Activated naive CD8-positive, alpha-beta T cell (primary cell): ENCODE results near the gene NCSTN.
A peak's percentile ranks its signal among the peaks of the same experiment; 100 is the strongest.

Experiments used
- H3K27ac Mint-ChIP-seq: one replicate; pipeline ENCODE4 v1.8.0; 2021; ENCODE audit warnings: mixed read lengths
- H3K27me3 Mint-ChIP-seq: one replicate; pipeline ENCODE4 v1.8.0; 2021; ENCODE audit warnings: mixed read lengths
- H3K36me3 Mint-ChIP-seq: one replicate; pipeline ENCODE4 v1.8.0; 2021; ENCODE audit warnings: mixed read lengths
- H3K4me1 Mint-ChIP-seq: one replicate; pipeline ENCODE4 v1.8.0; 2021; ENCODE audit warnings: low read depth, mixed read lengths
- H3K4me3 Mint-ChIP-seq: one replicate; pipeline ENCODE4 v1.8.0; 2021; ENCODE audit warnings: mild to moderate bottlenecking, mixed read lengths
- H3K9me3 Mint-ChIP-seq: one replicate; pipeline ENCODE4 v1.8.0; 2021; ENCODE audit warnings: low read depth, mixed read lengths

NCSTN gene

GRCh38 chr1:160342953-160343869 is at the start of gene NCSTN, which contains the start of gene COPA:
Gene NCSTN (plus strand): TSS chr1:160343383. CDS start chr1:160343397, 14 bp downstream.
Gene COPA (minus strand): TSS chr1:160343250. CDS start chr1:160343170, 80 bp downstream.
- peaks cover 17% of the 10 kb centered on the region for H3K36me3 Mint-ChIP-seq
- peaks cover 54% of the 10 kb centered on the region for H3K4me1 Mint-ChIP-seq

GRCh38 chr1:160296036-160296435 is 47.1 kb upstream of the NCSTN start:
- Mint-ChIP-seq H3K4me1 (peaks cover 2% of the 10 kb centered on the region), H3K27ac (no peak overlapping the region), H3K4me3 (no peak overlapping the region), H3K27me3 (no peaks in the 10 kb centered on the region), H3K36me3 (peaks cover 10% of the 10 kb centered on the region), H3K9me3 (no peaks in the 10 kb centered on the region)

More at GRCh38 chr1:160342953-160343869, at the start of gene NCSTN, which contains the start of gene COPA:
- H3K27ac Mint-ChIP-seq: peak within 1 kb of the TSS; percentile 99
- peak within 1 kb of the TSS; percentile 100 for H3K4me3 Mint-ChIP-seq
- H3K27me3 Mint-ChIP-seq: no peaks in the 10 kb centered on the region
- no peaks in the 10 kb centered on the region for H3K9me3 Mint-ChIP-seq

GRCh38 chr1:160300173-160300572 is 43.0 kb upstream of the NCSTN start:
- H3K4me3 Mint-ChIP-seq: no peak overlapping the region

GRCh38 chr1:160307118-160307791 is 35.9 kb upstream of the NCSTN start:
- Mint-ChIP-seq H3K9me3 (no peaks in the 10 kb centered on the region), H3K4me1 (no peaks in the 10 kb centered on the region), H3K36me3 (no peaks in the 10 kb centered on the region), H3K27ac (no peak overlapping the region), H3K4me3 (no peak overlapping the region), H3K27me3 (no peaks in the 10 kb centered on the region)

More at GRCh38 chr1:160300173-160300572, 43.0 kb upstream of the NCSTN start:
- no peaks in the 10 kb centered on the region for H3K27me3 Mint-ChIP-seq
- no peak overlapping the region for H3K27ac Mint-ChIP-seq
- H3K9me3 Mint-ChIP-seq: no peaks in the 10 kb centered on the region
- peaks cover 4% of the 10 kb centered on the region for H3K36me3 Mint-ChIP-seq
- no peaks in the 10 kb centered on the region for H3K4me1 Mint-ChIP-seq

GRCh38 chr1:160308451-160309184 is 34.6 kb upstream of the NCSTN start:
- no peaks in the 10 kb centered on the region for H3K36me3 Mint-ChIP-seq

GRCh38 chr1:160309185-160309557 is 34.0 kb upstream of the NCSTN start:
- H3K4me3 Mint-ChIP-seq: no peak overlapping the region
- H3K27ac Mint-ChIP-seq: no peak overlapping the region
- no peaks in the 10 kb centered on the region for H3K27me3 Mint-ChIP-seq
- H3K36me3 Mint-ChIP-seq: no peaks in the 10 kb centered on the region
- no peaks in the 10 kb centered on the region for H3K4me1 Mint-ChIP-seq
- no peaks in the 10 kb centered on the region for H3K9me3 Mint-ChIP-seq

More at GRCh38 chr1:160308451-160309184, 34.6 kb upstream of the NCSTN start:
- Mint-ChIP-seq H3K4me1 (no peaks in the 10 kb centered on the region), H3K27ac (peak overlapping the region; percentile 70), H3K27me3 (no peaks in the 10 kb centered on the region), H3K4me3 (no peak overlapping the region), H3K9me3 (no peaks in the 10 kb centered on the region)

- Mint-ChIP-seq H3K9me3 (no peaks in the 10 kb centered on the region), H3K4me3 (no peak overlapping the region), H3K36me3 (peaks cover under 1% of the 10 kb centered on the region), H3K27me3 (no peaks in the 10 kb centered on the region), H3K27ac (no peak overlapping the region), H3K4me1 (no peaks in the 10 kb centered on the region)
Measured at GRCh38 chr1:160309571-160309970, 33.6 kb upstream of the NCSTN start.

GRCh38 chr1:160315359-160315758 is 27.8 kb upstream of the NCSTN start:
- peaks cover 44% of the 10 kb centered on the region for H3K36me3 Mint-ChIP-seq
- peaks cover 16% of the 10 kb centered on the region for H3K4me1 Mint-ChIP-seq

GRCh38 chr1:160322831-160323230 is 20.4 kb upstream of the NCSTN start:
- Mint-ChIP-seq H3K4me1 (peaks cover 18% of the 10 kb centered on the region), H3K36me3 (peaks cover 32% of the 10 kb centered on the region), H3K9me3 (no peaks in the 10 kb centered on the region), H3K4me3 (no peak overlapping the region), H3K27me3 (no peaks in the 10 kb centered on the region), H3K27ac (no peak overlapping the region)

More at GRCh38 chr1:160315359-160315758, 27.8 kb upstream of the NCSTN start:
- peaks cover 9% of the 10 kb centered on the region for H3K9me3 Mint-ChIP-seq
- H3K27ac Mint-ChIP-seq: peak overlapping the region; percentile 61
- no peak overlapping the region for H3K4me3 Mint-ChIP-seq
- no peaks in the 10 kb centered on the region for H3K27me3 Mint-ChIP-seq

- peaks cover 11% of the 10 kb centered on the region for H3K4me1 Mint-ChIP-seq
Measured at GRCh38 chr1:160325252-160325651, 17.9 kb upstream of the NCSTN start.

GRCh38 chr1:160326418-160326817 is 16.8 kb upstream of the NCSTN start:
- Mint-ChIP-seq H3K9me3 (no peaks in the 10 kb centered on the region), H3K27ac (no peak overlapping the region), H3K27me3 (no peaks in the 10 kb centered on the region), H3K4me1 (peaks cover 5% of the 10 kb centered on the region), H3K36me3 (peaks cover 12% of the 10 kb centered on the region), H3K4me3 (no peak overlapping the region)

More at GRCh38 chr1:160325252-160325651, 17.9 kb upstream of the NCSTN start:
- Mint-ChIP-seq H3K9me3 (no peaks in the 10 kb centered on the region), H3K4me3 (no peak overlapping the region), H3K27me3 (no peaks in the 10 kb centered on the region), H3K36me3 (peaks cover 16% of the 10 kb centered on the region), H3K27ac (peak overlapping the region; percentile 24)

GRCh38 chr1:160328184-160328583 is 15.0 kb upstream of the NCSTN start:
- H3K36me3 Mint-ChIP-seq: peaks cover 11% of the 10 kb centered on the region
- H3K4me3 Mint-ChIP-seq: no peak overlapping the region
- H3K27ac Mint-ChIP-seq: no peak overlapping the region
- no peaks in the 10 kb centered on the region for H3K27me3 Mint-ChIP-seq
- no peaks in the 10 kb centered on the region for H3K9me3 Mint-ChIP-seq
- no peaks in the 10 kb centered on the region for H3K4me1 Mint-ChIP-seq

GRCh38 chr1:160330119-160330518 is 13.1 kb upstream of the NCSTN start:
- no peaks in the 10 kb centered on the region for H3K9me3 Mint-ChIP-seq
- no peaks in the 10 kb centered on the region for H3K4me1 Mint-ChIP-seq
- no peaks in the 10 kb centered on the region for H3K27me3 Mint-ChIP-seq
- H3K36me3 Mint-ChIP-seq: peaks cover 13% of the 10 kb centered on the region
- H3K27ac Mint-ChIP-seq: peak overlapping the region; percentile 55
- H3K4me3 Mint-ChIP-seq: no peak overlapping the region

- H3K9me3 Mint-ChIP-seq: no peaks in the 10 kb centered on the region
- H3K4me3 Mint-ChIP-seq: no peak overlapping the region
- H3K4me1 Mint-ChIP-seq: peaks cover 3% of the 10 kb centered on the region
- H3K36me3 Mint-ChIP-seq: peaks cover 7% of the 10 kb centered on the region
- H3K27me3 Mint-ChIP-seq: no peaks in the 10 kb centered on the region
- no peak overlapping the region for H3K27ac Mint-ChIP-seq
Measured at GRCh38 chr1:160332516-160332915, 10.7 kb upstream of the NCSTN start.
